BJ (cell line): Measurements from ENCODE around the gene TRIP6. TPM values are rescaled to one million over a fixed set of nuclear protein-coding genes. Genes with fewer than 3 reads are reported as not detected.

Experiments
- CTCF ChIA-PET: fragments of 350-600 bp; formaldehyde crosslinking; extraction: SDS; loops from one replicate; lab custom pipeline; 2021; ENCODE audit warnings: antibody characterized with exemption, inconsistent platforms; lab: Yijun Ruan, JAX
- POLR2A ChIA-PET: fragments of 300-600 bp; sonication (Branson Sonifier 250); formaldehyde crosslinking; extraction: SDS; loops from one replicate; lab custom pipeline; 2021; ENCODE audit warnings: antibody characterized with exemption; lab: Charles Lee
- DNase-seq: peaks from one replicate; pipeline ENCODE4 v3.0.0-alpha.2; 2011; ENCODE audit warnings: low read depth
- H3K27me3 ChIP-seq: 2 replicates; pipeline ENCODE4 v1.6.0; 2011; ENCODE audit warnings: low read length; ENCODE audit not compliant: control insufficient read depth, insufficient read depth
- H3K36me3 ChIP-seq: 2 replicates; pipeline ENCODE4 v1.5.1; 2011; ENCODE audit warnings: low read length; ENCODE audit not compliant: control insufficient read depth, insufficient read depth
- H3K4me3 ChIP-seq: 2 replicates; pipeline ENCODE4 v1.5.1; 2011; ENCODE audit warnings: low read depth, mild to moderate bottlenecking, control low read depth, low read length
- CTCF ChIP-seq: IDR thresholded peaks from 2 replicates; pipeline ENCODE4 v1.5.1; 2011; ENCODE audit warnings: low read depth, mild to moderate bottlenecking, control low read depth, inconsistent platforms, low read length, moderate library complexity; ENCODE audit not compliant: insufficient read depth
- polyA plus RNA-seq: library from polyadenylated mRNA; depleted of rRNA; stranded (reverse); fragments of >200 nt; gene quantifications from 2 replicates; pipeline ENCODE4 v1.2.3, GENCODE V29; 2011

TRIP6 gene
- polyA plus RNA-seq, 1 experiment = 105 TPM

- Histone ChIP-seq H3K36me3 (peaks cover 59% of the 10 kb centered on the region), H3K27me3 (no peaks in the 10 kb centered on the region), H3K4me3 (no peak overlapping the region)
- POLR2A ChIA-PET = no interaction called here
- TF ChIP-seq CTCF = no peak
- CTCF ChIA-PET = no interaction called here
- DNase-seq = no peak
Observed at GRCh38 chr7:100884736-100885439, 17.7 kb downstream of the TRIP6 start.

- H3K36me3 ChIP-seq = peaks cover 58% of the 10 kb centered on the region
- ChIA-PET CTCF (no interaction called here), POLR2A (interaction anchor here (0.5 kb wide), 1 partner anchor 11 kb away, joined by 9 read pairs; the partner anchor contains the start of gene SRRT)
- no peak for DNase-seq
- H3K4me3 ChIP-seq = no peak overlapping the region
- H3K27me3 ChIP-seq = no peaks in the 10 kb centered on the region
- TF ChIP-seq CTCF = no peak
Observed at GRCh38 chr7:100885440-100886141, 18.4 kb downstream of the TRIP6 start.

- Histone ChIP-seq H3K27me3 (no peaks in the 10 kb centered on the region), H3K36me3 (peaks cover 55% of the 10 kb centered on the region), H3K4me3 (no peak overlapping the region)
- no peak for DNase-seq
- TF ChIP-seq CTCF = no peak
- POLR2A ChIA-PET = interaction anchor here (0.5 kb wide), 1 partner anchor 11 kb away, joined by 9 read pairs; the partner anchor contains the start of gene SRRT
- CTCF ChIA-PET = interaction anchor here (0.6 to 1.0 kb wide), 2 partner anchors 181 to 208 kb away, joined by 3 read pairs; partner anchors contain the start of gene POP7
Observed at GRCh38 chr7:100886142-100886935, 19.2 kb downstream of the TRIP6 start.

- H3K36me3 ChIP-seq = peaks cover 50% of the 10 kb centered on the region
- no peaks in the 10 kb centered on the region for H3K27me3 ChIP-seq
- no peak overlapping the region for H3K4me3 ChIP-seq
- no peak for DNase-seq
- CTCF ChIA-PET = interaction anchor here (0.6 to 1.0 kb wide), 2 partner anchors 181 to 208 kb away, joined by 3 read pairs; partner anchors contain the start of gene POP7
- TF ChIP-seq CTCF = no peak
- POLR2A ChIA-PET = interaction anchor here (0.8 kb wide), 1 partner anchor 11 kb away, joined by 3 read pairs; no protein-coding TSS in a partner anchor
Observed at GRCh38 chr7:100886936-100887515, 19.8 kb downstream of the TRIP6 start.
